IPS DF 4.7 (cell line): Measurements from ENCODE around the gene BEND3.
"Not testable (repeated sequence)": the region's sequence is repeated elsewhere in the genome, so short reads cannot be mapped to it uniquely, and the experiment has no call there.

Source experiments
- DNase-seq: peaks from one replicate; pipeline ENCODE4 v3.0.0-alpha.2; 2013; ENCODE audit warnings: low spot score; ENCODE audit errors: extremely low read depth

Gene BEND3

DNA sequence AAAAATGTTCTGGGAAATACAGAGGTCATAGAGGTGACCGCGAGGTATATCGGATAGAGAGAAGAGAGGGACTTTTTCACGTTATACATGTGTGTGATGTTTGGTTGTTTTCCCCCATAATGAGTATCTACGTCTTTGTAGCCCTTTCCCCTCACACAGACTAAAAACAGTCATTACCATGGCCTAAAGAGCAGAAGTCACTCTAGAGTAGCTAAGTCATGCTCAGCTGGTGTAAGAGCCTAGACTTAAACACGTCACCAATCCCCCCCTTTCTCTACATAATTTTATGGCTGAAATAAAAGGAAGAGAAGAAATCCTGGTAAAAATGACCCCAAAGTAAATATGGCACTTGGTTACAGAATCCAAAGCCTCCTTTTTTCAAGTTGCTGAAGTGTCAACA is 6.0 kb upstream of the BEND3 start:
- no peak for DNase-seq

DNA sequence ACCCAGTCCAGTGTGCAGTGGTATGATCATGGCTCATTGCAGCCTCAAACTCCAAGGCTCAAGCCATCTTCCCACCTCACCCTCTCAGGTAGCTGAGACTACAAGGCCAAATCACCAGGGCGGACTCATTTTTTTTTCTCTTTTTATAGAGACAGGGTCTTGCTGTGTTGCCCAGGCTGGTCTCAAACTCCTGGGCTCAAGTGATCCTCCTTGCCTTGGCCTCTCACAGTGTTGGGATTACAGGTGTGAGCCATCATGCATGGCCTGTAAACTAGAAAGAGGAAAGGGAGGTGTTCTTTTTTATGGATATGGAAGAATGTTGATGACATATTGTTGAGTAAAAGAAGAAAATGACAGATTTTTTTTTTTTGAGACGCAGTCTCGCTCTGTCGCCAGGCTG is 5.1 kb upstream of the BEND3 start:
- DNase-seq = no peak

DNA sequence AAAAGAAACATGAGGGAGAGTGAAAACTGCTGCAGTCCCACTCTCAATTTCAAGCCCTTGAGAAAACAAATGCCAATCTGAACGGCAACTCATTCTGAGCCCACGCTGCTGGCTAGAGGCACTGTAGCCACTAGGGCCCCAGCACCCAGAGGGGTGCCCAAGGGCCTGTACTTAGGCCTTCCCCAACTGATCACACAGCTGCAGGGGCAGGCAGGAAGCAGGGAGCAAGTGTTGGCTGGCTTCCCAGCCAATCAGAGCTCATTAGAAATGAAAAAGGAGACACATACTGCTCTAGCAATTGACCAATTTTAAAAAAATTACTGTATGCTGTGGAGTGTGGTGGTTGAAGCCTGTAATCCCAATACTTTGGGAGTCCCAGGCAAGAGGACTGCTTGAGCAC is 3.7 kb upstream of the BEND3 start:
- no peak for DNase-seq

DNA sequence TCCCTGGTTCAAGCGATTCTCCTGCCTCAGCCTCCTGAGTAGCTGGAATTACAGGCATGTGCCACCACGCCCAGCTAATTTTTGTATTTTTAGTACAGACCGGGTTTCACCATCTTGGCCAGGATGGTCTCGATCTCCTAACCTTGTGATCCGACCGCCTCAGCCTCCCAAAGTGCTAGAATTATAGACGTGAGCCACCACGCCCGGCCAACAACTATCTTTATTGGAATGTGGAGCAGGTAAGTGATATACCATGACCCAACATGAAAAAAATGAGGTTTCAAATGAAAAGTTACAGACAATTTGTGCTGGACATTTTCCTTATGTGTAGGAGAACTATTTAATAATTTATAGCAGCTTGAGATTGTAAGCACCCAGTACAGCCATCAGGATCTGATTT is 3.2 kb upstream of the BEND3 start:
- not testable (repeated sequence) for DNase-seq

DNA sequence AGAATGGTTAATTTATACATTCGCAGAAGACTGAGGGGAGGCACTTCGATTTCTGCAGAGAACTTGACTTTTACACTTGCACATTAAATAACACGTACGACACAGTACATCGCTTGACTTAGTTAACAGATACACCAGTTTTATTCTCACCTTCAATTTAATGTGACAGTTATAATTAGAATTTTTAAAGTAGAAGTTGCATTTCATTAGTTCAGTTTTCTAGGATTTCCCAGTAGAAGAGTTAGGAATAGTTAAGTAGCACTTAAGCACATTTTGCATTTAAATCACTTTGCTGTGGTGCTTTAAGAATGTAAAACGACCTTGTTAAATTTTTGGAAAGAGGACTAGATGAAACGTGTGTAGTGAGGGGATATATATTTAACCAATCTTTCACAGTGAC is 1.6 kb upstream of the BEND3 start:
- no peak for DNase-seq

DNA sequence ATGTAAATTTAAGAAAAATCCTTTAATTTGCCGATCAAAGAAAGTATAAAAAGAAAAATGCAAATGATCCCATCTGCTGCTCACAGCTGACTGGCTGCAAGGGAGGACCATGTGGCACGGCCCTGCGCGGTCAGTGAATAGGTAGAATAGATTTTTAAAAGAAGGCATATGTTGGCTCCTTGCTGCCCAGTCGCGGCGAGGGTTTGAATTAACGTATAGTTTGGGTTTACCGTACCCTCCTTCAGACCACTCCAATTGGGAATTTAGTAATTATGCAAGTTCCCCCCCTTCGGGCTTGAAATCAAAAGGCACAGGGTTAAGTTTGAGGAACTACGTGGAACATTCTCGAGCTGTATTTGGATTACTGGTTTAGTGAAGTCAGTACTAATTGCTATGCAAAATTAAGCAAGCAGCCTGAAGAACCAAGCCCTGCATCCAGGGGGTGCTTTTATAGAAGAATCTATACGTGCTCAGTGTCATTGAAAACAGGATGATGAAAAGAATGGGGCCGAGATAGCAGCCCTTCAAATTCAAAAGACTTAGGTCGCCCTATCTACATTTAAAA is 1.1 kb upstream of the BEND3 start:
- peak; percentile 93 for DNase-seq

DNA sequence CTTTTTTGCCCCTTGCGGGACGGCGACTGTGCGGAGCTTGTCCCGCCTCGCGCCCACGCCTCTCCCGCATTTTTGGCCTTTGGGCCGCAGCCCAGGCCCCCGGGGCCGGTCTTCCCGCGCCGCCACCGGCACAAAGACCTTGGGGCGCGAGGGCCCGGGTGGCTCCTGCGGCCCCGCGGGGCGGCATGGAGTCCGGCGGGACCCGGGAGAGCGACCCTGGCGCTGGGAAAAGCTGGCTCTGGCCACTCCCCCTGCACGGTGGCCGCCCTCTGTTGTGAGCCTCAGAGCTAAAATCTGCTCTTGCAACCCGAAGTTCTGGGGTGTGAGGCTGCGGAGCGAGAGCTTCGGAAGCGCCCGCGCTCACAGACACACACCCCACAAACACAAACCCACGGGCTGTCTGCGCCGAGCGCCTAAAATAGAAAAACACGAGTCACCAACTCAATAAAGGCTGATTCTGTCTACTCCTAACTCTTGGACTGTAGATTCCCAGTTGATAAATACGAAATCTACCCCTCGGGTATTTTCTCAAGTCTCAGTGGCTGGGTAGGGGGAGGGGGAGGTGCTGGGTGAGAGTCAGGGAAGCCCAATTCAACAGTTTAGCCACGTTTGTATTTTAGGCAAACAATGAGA is 496 bp upstream of the BEND3 start:
- no peak for DNase-seq

DNA sequence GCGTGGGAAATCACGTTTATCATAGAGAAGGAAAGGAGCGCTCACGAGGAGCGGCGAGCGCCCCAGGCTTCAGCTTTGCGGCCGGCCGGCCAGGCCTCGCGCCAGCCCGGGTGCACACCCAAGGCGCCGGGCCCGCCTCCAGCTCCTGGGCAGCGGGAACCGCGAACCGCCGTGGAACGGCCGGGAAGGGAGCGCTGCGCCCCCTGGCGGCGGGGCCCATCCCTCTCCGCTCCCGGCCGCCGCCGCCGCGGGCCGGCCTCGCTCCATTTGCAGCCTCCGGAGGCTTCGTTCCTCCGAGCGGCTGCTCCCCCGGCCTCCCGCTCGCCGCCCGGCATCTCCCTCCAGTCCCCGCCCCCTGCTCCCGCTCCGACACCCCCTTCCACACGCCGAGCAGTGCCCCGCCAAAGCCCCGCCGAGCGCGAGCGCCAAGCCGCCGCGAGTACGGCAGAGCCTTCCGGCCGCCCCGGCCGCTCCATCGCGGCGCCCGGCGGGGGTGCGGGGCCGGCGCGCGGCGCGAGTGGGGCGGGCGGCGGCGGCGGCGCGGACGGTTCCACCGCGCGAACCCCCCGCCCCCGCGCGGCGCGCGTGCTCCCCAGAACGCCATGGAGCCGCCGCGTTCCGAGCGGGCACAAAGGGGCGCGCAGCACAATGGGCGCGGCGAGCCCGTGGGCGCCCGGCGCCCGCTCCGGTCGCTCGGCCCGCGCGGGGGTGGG is 946 bp downstream of the BEND3 start:
- no peak for DNase-seq

DNA sequence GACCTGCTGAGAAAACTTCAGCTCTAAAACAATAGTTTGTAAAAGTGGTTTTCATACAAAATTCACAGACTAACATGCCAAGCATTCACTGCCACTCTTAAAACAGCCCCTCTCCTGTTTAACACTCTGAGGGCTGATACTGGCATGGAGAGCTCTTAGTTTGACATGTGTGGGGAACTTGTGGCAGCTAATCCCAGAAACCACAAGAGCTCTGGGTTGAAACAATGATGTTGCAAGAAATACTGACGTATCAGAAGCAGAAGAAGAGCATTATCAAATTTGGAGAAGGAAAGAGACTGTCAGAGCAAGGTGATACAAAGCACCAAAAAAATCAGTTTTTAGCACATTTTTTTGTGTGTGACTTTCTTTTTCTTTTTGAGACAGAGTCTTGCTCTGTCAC is 5.1 kb downstream of the BEND3 start:
- DNase-seq = no peak

DNA sequence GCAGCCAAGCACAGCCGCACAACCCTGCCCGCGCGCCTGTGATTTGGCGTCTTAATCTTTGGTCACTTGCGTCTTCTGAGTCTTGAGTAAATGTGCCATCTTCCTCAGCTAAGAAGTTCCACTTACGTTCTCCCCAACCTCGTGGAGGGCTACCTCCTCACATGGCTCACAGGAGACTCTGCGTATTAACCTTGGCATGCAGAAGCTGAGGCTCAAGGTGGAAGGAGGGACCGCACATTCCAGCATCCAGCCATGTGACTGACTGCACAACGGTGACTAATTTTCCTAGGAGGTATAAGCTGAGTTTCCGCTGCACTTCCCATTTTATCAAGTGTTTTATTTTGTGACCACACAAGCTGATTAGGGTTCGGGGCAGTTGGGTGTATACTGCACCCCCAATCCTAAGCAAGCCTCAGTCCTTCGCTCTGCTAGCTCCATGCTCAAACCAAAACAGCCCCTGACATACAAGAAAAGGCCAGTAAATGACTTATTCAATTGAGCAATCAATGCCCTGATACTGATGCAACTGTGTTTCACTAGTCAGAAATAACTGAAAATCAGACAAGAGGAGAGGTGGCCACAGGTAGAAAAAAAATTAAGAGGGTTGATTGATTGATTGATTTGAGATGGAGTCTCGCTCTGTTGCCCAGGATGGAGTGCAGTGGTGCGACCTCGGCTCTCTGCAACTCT is 7.0 kb downstream of the BEND3 start:
- no peak for DNase-seq

DNA sequence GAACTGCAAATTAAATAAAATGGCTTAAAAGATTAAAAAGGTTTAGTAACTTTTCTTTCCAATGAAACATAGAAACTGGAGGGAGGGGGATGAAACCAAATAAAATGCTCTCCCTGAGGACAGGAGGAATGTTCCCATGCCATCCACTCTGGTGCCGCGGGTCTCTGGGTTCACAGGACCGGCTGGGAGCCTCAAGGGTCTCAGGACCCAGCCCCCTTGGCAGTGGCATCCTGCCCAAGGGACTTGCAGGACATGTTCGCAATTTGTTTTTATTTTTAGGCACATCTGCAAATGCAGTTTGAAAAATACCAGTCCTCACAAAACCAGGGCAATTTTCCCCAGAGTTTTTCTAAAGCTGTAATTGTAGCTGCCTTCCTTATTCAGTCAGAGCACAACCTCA is 7.5 kb downstream of the BEND3 start:
- DNase-seq = no peak

DNA sequence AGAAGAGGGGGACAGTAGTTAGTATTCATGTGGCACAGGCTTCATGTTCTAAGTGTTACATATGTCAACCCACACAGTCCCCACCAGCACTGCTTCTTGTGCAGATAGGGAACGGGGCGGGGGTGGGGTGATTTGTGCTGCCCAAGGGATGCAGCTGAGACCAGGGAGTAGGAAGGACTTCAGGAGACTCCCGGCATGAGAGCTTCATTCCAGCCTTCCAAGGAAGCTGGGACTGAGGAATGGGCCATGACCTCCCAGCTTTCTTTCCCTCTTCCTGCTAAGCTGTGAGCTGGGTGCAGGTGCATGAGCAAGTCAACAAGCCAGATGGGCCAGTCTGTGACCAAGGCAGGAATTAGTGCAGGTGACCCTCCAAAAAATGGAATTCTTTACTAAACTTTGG is 9.2 kb downstream of the BEND3 start:
- DNase-seq = no peak

DNA sequence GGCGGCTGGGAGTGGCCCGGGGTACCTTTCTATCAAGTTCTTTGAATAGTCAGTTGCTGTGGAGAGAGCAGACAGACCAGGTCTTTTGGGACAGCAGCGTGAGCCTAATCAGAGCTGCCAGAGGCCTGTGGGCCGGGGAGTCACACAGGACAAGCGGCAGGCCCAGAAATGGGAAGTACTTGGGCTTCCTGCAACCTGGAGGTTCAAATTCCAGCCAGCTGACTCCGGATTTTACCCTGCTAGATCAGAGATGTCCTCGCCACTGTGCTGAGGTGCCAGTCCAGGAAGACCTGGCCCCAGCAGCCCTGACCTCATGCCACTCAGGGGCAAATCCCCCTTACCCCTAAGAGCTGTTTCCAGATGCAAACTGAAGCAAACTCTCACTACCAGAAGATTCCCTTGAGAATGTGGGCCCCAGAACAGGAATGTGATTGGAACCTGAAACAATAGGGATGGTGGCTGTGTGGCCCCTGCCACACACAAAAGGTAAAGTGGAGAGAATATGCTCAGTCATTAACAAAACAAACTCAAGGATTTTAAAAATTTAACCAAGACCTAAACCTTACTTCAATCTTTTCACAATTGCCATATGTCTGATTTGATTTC is 9.7 kb downstream of the BEND3 start:
- DNase-seq = no peak

DNA sequence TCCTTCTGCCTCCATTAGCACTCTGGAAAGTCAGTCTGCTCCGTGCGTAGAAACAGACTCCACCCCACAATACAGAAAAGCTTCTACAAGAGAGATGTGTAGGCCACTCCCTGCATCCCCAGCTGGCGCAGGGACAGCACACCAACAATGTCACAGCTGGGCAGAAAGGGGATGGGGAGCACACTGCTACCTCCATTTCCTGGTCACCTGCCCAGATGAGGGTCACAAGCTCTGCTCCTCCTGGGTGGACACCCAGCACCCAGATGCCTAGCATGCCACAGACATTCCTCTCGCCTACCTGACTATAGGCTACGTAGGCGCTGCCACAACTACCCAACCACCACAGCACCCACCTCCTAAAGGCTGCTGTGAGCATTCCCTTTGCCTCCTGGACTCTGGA is 12.2 kb downstream of the BEND3 start:
- DNase-seq = no peak

DNA sequence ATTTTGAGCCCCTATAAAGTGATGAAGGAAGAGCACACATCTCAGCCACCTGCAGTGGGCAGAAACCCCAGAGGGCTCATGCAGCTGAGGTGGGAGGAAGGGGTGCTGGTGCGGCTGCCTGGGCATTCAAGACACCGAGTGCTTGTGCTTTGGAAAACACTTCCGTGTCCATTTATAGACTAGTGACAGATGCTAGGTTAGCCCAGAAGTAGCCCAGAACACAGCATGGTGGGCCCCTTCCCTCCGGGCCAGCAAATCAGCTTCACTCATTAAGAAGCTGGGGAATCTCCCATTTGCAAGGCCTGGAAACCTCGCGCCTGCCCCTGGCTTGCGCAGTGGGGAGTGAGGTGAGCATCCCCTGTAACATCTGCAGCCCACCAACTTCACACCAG is 12.9 kb downstream of the BEND3 start:
- no peak for DNase-seq

DNA sequence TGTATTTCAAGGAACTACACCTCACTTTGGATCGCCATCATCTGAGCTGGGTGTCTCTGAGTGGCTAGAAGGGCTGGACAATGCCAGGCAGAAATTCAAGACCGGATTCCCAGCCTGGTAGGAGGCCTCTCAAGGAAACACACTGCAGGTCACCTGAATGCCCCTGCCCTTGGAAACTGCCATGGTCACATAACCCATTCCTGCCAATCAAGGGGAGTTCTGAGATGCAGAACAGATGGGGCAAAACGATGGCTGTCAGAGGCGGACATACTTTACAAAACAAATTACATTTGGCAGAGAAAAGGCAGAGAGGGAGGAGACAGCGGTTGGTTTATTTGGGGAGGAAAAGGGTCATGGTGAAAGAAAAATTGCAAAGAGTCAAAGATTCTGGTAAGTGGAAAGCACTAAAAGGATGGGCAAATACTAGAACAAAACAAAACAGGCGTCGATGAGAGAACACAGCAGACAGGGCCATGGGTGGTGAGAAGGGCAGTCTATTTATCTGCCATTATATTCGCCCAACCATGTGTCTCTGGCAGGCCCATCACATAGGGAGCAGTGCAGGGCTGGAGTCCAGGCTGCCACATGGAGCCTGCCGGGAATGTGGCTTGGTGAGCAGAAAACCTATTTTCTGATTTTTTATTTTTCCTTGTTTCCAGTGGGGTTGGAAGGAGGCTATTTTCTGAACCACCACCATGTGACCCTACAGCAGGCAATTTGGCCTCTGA is 13.5 kb downstream of the BEND3 start:
- DNase-seq = no peak

DNA sequence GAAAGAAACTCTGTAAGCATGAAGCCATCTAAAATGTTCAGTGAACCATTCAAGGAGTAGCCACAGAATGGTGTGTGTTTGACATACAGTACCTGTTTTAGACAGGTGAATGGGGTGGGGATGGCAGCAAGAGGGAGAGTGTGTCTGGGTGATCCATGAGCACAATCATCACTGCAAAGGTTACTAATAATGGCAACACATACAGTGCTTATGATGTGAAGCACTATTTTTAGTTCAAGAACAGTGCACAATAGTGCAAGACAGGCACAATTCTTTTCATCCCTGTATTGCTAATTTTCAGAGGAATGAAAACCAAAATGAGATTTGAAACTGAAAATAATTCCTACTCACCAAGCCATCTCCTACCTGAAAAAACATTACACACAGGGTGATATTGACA is 14.1 kb downstream of the BEND3 start:
- no peak for DNase-seq

DNA sequence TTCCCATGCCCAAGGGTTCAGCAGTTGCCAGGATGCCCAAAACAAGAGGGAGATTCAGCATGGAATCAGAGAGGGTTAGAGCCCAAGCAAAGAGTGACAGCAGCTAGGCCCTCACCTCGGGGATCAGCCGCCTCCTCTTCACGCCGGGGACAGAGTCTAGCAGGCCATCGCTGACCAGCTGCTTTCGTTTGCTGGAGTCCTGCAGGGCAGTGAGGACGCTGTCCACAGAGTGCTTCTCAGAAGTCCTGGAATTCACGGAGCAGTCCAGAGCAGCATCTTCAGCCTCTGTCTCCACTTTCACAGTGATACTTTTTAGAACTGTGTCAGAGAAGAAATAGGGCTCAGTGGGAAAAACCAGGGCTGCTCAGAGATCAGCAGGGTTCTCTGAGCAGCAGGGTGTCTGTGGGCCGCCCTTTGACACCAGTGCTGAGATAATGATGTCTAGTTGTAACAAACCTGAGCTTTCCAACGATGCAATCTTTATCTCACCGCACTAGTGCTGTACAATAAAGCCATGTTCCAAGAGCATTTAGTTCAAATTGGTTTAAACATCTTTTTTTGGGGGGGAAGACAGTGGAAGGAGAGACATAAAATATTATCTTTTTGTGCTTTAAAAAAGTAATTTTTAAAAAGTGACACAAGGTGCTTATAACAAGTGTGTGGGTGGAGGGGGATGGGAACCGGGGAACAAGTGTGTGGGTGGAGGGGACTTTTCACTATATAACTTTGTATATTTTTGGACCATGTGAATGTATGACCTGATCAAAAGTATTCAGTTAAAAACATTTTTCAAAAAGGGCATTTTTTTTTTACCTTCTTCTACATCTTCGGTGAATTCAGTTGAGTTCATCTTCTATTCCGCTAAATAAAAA is 16.6 kb downstream of the BEND3 start:
- DNase-seq = no peak

DNA sequence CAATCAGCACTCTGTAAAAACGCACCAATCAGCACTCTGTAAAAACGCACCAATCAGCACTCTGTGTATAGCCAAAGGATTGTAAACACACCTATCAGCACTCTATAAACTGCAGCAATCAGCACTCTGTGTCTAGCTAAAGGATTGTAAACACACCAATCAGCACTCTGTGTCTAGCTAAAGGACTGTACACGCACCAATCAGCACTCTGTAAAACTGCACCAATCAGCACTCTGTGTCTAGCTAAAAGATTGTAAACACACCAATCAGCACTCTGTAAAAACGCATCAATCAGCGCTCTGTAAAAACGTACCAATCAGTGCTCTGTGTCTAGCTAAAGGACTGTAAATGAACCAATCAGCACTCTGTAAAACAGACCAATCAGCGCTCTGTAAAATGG is 30.9 kb downstream of the BEND3 start:
- DNase-seq = not testable (repeated sequence)

DNA sequence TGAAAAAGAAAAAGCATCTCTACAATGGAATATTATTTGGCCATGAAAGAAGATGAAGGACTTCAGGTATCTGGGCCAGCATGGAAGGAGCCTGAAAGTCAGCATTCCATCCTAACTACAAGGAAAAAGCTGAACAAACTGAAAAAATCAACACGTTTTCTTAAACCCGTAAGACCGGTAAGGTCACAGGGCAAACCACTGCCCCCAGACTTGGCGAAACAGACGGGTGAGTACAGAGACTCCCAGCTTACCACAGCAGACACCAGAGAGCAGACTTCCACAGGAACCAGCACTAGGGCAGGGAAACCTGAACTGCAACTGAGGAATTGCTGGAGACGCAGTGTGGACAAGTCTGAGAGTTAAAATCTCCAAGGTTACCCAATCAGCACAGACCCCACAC is 31.4 kb downstream of the BEND3 start:
- no peak for DNase-seq
